Occipital lobe (tissue), 3 donors: ENCODE data around the gene PAIP2. TPM values are rescaled to one million over a fixed set of nuclear protein-coding genes. Genes with fewer than 3 reads are reported as not detected.

ENCODE experiments used
- DNase-seq: peaks from one replicate; lab custom pipeline; 2025; lab: John Stamatoyannopoulos, UW
- small RNA-seq: library from RNA; depleted of rRNA; stranded (forward); fragments of <200 nt; gene quantifications from one replicate; pipeline ENCODE3, GENCODE V24; 2014
- total RNA-seq: library from RNA; depleted of rRNA; stranded (reverse); fragments of >200 nt; gene quantifications from one replicate; pipeline ENCODE4 v1.2.3, GENCODE V29; 2014

Gene PAIP2
- total RNA-seq, 1 donor from 2014 or later: 111 TPM

DNA sequence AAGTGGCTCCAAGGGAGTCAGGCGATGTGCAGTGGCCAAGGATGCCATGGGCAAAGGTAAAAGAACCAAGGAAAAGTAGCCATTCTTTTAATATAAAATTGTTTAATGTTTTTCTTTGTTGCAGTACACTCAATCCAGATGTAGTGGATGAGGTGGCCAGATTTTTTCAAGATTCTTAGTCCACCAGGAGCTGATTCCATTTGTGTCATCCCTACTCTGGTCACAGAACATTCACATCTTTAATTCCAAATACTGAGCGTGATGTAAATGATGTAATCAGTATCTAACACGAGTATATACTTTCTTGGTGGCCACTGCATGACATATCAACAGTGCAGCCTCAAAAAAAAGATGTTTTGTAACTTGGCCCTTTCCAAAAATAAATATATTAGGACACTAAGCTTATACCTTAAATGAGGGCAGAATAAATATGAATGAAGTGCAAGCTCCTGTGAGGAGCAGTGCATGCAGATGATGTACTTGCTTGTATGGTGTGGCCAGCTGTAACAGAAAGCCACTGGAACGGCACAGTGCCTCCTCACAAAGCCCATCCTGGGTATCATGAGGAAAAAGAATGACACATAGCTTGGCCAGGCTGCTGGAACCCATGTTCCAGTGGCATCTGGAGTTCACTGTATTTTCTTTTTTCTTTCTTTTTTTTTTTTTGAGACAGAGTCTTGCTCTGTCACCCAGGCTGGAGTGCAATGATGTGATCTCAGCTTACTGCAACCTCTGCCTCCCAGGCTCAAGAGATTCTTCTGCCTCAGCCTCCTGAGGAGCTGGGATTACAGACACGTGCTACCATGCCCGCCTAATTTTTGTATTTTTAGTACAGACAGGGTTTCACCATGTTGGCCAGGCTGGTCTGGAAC, 68.7 kb downstream of the PAIP2 start:
- no peak for DNase-seq

DNA sequence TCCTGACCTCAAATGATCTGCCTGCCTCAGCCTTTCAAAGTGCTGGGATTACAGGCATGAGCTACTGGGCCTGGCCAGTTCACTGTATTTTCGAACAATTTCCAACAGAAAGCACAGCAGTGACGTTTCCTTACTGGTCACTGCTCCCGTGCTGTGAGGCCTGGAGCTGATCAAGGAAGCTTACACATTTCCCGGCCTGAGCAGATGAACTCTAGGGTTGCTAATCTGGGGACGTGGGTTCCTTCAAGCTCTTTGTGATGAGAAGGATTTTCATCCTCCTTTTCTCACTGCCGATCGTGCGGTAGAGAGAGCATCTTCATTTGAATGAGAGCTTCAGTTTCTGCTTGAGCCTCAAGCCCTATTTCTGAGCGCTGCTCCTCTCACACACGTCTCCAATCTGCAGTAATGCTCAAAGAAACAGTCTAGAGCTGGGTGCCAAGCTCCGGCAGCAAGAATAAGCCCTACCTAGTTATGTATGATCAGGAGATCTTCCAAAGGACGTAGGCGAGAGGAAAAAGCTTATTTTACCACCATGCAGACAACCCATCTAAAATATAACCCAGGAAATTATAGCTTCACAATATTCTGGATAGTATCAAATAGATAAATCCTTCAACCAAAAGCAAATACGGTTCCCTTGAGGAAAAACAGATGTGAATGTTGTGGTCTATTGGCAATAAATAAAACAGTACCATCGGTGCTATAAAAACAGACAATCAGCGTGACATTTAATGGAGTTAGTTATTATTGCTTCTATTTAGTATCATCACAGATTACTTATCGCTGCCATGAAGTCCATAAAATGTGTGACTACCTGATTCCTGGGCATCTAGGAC, 69.6 kb downstream of the PAIP2 start:
- DNase-seq: no peak

DNA sequence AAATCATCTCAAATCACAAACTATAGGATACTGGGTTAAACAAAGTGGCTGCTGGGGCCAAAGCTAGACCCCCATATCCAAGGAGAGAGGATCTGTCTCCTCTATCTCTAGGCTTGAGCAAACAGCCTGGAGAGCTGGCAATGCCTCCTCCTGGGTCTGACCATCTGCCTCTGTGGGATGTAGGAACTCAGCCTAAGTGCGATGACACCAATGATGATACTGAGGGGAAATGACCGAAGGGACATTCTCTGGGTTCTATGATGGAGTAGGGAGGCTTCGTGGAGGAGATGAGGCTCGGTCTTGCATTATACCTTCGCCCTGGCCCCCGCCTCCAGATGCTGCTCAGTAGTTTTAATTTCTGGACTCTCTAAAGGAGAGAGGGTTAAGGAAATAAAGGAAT, 71.5 kb downstream of the PAIP2 start:
- DNase-seq: no peak

DNA sequence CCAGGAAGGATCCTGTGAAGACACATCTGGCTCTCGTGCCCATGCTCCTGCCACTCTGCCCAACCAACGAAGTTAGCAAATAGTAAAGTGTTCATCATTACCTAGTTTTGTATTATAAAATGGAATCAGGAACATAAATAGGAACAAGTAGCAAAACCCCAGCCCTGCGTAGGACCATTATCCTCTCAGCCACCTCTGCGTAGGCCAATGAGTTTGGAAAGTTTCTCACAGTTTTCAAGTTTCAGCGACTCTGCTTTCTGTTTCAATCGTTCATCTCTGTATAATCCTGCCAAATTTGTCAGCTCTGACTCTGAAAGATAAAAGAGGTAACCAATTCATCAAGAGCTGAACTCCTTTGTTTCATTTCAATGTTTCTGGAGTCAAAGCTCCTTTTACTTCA, 72.3 kb downstream of the PAIP2 start:
- DNase-seq: no peak

DNA sequence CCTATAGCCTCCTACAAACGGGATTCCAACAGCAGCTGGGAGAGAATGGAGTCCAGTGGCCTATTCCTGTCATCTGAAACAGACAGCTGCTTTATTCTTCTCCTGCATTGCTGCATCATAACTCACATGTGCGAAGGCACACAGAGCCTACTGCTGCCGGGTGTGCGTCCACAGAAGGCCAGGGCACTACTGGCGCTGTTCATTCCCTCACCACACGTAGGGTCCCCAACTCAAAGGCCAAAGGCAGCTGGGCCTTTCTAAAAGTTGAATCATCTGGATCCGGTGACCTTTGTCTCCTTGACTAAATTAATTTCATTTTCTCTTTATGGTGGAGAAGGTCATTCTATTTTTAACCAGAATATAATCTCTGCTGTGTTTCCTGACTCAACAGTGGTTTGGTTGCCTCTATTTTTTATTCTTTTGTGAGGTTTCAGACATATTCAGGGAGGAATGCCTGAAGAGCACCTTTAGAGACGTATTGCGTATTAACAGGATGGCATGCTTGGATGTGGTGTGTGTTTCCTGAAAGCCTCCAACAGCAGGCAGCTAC, 73.0 kb downstream of the PAIP2 start:
- DNase-seq: peak; percentile 24

DNA sequence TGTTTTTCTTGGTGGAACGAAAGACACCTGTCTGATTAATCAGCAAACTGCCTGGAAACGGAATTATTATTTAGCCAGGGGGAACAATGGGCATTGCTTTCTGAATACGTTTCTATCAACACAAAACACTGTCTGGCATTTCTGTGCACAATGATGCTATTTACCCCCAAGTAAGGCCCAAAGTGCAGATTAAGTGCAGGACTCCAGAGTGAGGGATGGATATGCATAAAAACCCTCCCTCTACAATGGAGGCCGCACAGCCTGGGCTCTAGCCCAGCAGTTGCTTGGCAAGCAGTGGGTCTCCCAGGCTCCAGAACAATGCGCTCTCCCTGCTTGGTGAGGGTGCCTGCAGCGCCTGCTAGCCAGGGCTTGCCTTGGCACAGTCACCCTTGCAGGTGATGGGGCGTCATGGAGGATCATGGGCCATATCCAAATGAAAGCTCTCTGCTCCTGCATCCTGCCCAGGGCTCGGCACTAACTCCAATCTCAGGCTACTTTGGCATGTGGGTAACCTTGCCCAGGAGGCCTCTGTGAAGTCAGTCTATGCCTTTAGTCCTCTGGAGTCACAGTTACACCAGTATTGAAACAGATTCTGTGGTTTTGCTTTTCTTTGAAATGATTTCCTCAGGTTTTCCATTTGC, 73.7 kb downstream of the PAIP2 start:
- DNase-seq: peak; percentile 72

DNA sequence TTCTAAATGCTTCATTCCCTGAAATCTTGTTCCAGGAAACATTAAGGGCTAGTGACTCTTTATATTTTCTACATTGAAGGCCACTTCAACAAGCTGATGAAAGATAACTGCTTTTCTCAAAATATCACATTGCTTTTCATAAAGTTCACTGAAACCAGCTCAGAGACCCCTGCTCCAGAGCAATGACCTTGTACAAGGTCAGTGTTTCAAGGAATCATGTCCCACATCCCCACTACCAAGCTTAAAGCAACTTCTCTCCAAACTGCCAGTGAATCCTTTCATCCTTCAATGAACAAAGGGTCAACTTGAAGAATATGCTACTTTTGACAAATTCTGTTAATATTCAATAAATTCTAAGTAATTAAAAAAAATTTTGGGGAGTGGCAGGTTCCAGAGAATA, 74.2 kb downstream of the PAIP2 start:
- no peak for DNase-seq

DNA sequence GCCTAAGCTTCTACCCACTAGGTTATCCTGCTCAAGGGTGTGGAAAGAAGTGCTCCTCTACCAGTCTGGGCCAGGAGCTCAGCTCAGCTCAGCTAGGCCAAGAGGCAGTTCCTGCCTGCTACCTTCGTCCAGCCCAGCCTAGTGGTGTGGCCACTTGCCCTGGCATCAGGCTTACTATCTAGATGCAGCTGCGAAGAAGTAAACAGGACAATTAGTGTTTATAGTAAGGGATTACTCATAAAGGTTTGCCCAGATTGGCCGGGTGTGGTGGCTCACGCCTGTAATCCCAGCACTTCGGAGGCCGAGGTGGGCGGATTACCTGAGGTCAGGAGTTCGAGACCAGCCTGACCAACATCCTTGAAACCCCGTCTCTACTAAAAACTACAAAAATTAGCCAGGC, 75.0 kb downstream of the PAIP2 start:
- no peak for DNase-seq

DNA sequence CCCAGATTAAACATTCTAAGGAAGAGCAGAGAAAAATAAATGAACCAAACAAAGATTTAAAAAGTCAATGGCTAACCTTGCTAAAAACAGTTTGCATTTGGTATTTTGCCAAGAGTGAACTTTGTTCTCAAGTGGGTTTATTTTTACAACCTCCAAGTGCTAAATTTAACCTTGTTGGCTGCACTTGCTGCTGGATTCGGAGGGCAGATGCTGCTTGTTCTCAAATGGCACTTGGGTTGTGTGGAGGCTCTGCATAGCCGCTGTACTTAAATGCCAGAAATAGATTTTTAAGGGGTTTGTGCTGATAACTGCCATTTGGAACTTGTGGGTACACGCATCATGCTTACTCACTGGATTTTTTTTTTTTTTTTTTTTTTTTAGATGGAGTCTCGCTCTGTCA, 75.6 kb downstream of the PAIP2 start:
- DNase-seq: no peak

DNA sequence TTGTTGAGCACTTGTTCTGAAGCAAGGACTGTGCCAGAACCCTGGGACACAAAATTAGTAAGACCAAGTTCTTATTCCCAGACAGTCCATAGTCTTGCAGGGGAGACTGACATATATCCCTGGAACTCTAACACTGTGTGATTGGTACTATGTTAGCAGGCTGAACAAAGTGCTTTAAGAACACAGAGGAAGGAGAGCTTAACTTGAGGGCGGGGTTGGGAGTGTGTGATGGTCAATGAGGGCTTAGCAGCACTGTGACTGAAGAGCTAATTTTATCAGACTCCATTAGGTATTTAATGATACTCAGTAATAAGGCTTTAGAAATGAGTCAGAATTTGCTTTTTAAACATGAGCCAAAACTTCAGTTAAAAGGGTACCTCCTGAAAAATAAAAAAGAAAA, 77.1 kb downstream of the PAIP2 start:
- DNase-seq: no peak

Small RNA genes within 50 kb of the gene (small RNA-seq; reads per million reads assigned to genes)
- not detected for gene RNA5SP195

Other genes starting within 250 kb of the PAIP2 start
- 11.7 TPM for gene SIL1, start 143.5 kb upstream of the PAIP2 start, total RNA-seq
- gene MATR3, start 48.1 kb upstream of the PAIP2 start, total RNA-seq: 769 TPM
- not detected for gene SLC23A1, start 41.4 kb downstream of the PAIP2 start, total RNA-seq
- not detected for gene MZB1, start 48.1 kb downstream of the PAIP2 start, total RNA-seq
- gene PROB1, start 53.2 kb downstream of the PAIP2 start, total RNA-seq: 0.16 TPM
- gene SPATA24, start 62.2 kb downstream of the PAIP2 start, total RNA-seq: 3.6 TPM
- 46.6 TPM for gene DNAJC18, start 97.7 kb downstream of the PAIP2 start, total RNA-seq
- gene ECSCR, start 120.9 kb downstream of the PAIP2 start, total RNA-seq: 5.5 TPM
- gene SMIM33, start 129.2 kb downstream of the PAIP2 start, total RNA-seq: not detected
- gene STING1, start 140.9 kb downstream of the PAIP2 start, total RNA-seq: 3.6 TPM
- 124 TPM for gene UBE2D2, start 219.5 kb downstream of the PAIP2 start, total RNA-seq